K562 (cell line): ENCODE data around the gene FBXO11. TPM values are rescaled to one million over a fixed set of nuclear protein-coding genes. Genes with fewer than 3 reads are reported as not detected.

ENCODE experiments used
- CEBPG ChIP-seq, 3 experiments: fragments of 200-800 bp in 1 of 3; sonication (Bioruptor generic) in 1 of 3; sonication (generic) in 1 of 3; formaldehyde crosslinking in 1 of 3; IDR thresholded peaks in 2 of 3; conservative IDR thresholded peaks in 1 of 3; 2 replicates each; pipeline versions ENCODE4 v1.6.1 to v1.8.0; 2016 to 2022; ENCODE audit warnings: missing compliant biosample characterization in 2 of 3, missing genetic modification characterization in 2 of 3, mild to moderate bottlenecking in 1 of 3, missing genetic modification reagents in 1 of 3
- CXXC5 ChIP-seq: fragments of 250-450 bp; sonication (Bioruptor Pico); IDR thresholded peaks from 2 replicates; pipeline ENCODE4 v1.8.0; 2022; ENCODE audit warnings: inconsistent platforms, mild to moderate bottlenecking, moderate library complexity
- DDX20 ChIP-seq: fragments of 450-650 bp; IDR thresholded peaks from 2 replicates; pipeline ENCODE4 v1.6.1; 2016; ENCODE audit warnings: missing genetic modification characterization, low read depth, mild to moderate bottlenecking, missing compliant biosample characterization, moderate library complexity
- HDAC2 ChIP-seq: fragments of 450-650 bp; IDR thresholded peaks from 2 replicates; pipeline ENCODE4 v1.6.1; 2016; ENCODE audit warnings: mild to moderate bottlenecking
- HNRNPUL1 ChIP-seq: fragments of 200-400 bp; formaldehyde crosslinking; IDR thresholded peaks from 2 replicates; pipeline ENCODE4 v1.6.1; 2017; ENCODE audit warnings: low read length
- MCM2 ChIP-seq: fragments of 450-650 bp; IDR thresholded peaks from 2 replicates; pipeline ENCODE4 v1.6.1; 2017; ENCODE audit warnings: low read depth, mild to moderate bottlenecking
- MTA3 ChIP-seq: fragments of 450-650 bp; formaldehyde crosslinking; IDR thresholded peaks from 2 replicates; pipeline ENCODE4 v1.6.1; 2017; ENCODE audit warnings: mild to moderate bottlenecking, borderline replicate concordance
- NRF1 ChIP-seq, 2 experiments: fragments of 450-650 bp; IDR thresholded peaks in 1 of 2; conservative IDR thresholded peaks in 1 of 2; 2 replicates each; pipeline ENCODE4 v1.6.1; 2014; ENCODE audit warnings: mild to moderate bottlenecking in 2 of 2
- PBX2 ChIP-seq, 2 experiments: IDR thresholded peaks in 1 of 2; conservative IDR thresholded peaks in 1 of 2; 2 replicates each; pipeline ENCODE4 v1.6.1; 2016; ENCODE audit warnings: low read depth in 2 of 2, mild to moderate bottlenecking in 1 of 2, missing compliant biosample characterization in 1 of 2, missing genetic modification characterization in 1 of 2, moderate library complexity in 1 of 2
- PPARD ChIP-seq: fragments of 250-450 bp; sonication (Bioruptor Pico); IDR thresholded peaks from 2 replicates; pipeline ENCODE4 v1.8.0; 2022; ENCODE audit warnings: inconsistent platforms, mild to moderate bottlenecking, moderate library complexity
- RAD21 ChIP-seq, 2 experiments: fragments of 250-450 bp in 1 of 2; fragments of 450-650 bp in 1 of 2; sonication (Bioruptor Pico) in 1 of 2; formaldehyde crosslinking in 1 of 2; IDR thresholded peaks in 1 of 2; conservative IDR thresholded peaks in 1 of 2; 2 replicates each; pipeline versions ENCODE4 v1.4.0 to v1.8.0; 2020 to 2022; ENCODE audit warnings: mild to moderate bottlenecking in 2 of 2, moderate library complexity in 1 of 2
- RHOXF2B ChIP-seq: fragments of 250-450 bp; sonication (Bioruptor Pico); conservative IDR thresholded peaks from 2 replicates; pipeline ENCODE4 v1.5.1; 2021
- TAL1 ChIP-seq: fragments of 450-650 bp; IDR thresholded peaks from 2 replicates; pipeline ENCODE4 v1.6.1; 2016; ENCODE audit warnings: mild to moderate bottlenecking
- TEAD4 ChIP-seq, 2 experiments: sonication (generic) in 1 of 2; formaldehyde crosslinking in 1 of 2; IDR thresholded peaks; 2 replicates each; pipeline versions ENCODE4 v1.6.1 to v1.8.0; 2012 to 2022; ENCODE audit warnings: borderline replicate concordance in 1 of 2, inconsistent platforms in 1 of 2, low read length in 1 of 2, mild to moderate bottlenecking in 1 of 2, missing genetic modification reagents in 1 of 2
- ZKSCAN8 ChIP-seq: fragments of 200-800 bp; sonication (Bioruptor generic); IDR thresholded peaks from 2 replicates; pipeline ENCODE4 v1.6.1; 2016; ENCODE audit warnings: missing genetic modification characterization, missing compliant biosample characterization
- ZNF184 ChIP-seq: sonication (generic); formaldehyde crosslinking; IDR thresholded peaks from 2 replicates; pipeline ENCODE4 v1.5.0; 2020; ENCODE audit warnings: missing genetic modification reagents
- ZNF589 ChIP-seq: fragments of 200-800 bp; sonication (Bioruptor generic); IDR thresholded peaks from 2 replicates; pipeline ENCODE4 v1.6.1; 2016; ENCODE audit warnings: low read depth, missing genetic modification characterization, missing compliant biosample characterization
- ZNF77 ChIP-seq: fragments of 250-450 bp; sonication (Bioruptor Pico); IDR thresholded peaks from 2 replicates; pipeline ENCODE4 v1.5.0; 2020
- ZSCAN29 ChIP-seq: fragments of 450-650 bp; IDR thresholded peaks from 2 replicates; pipeline ENCODE4 v1.6.1; 2017
- polyA plus RNA-seq, 8 experiments: library from polyadenylated mRNA; depleted of rRNA in 4 of 8; stranded (reverse) in 5 of 8; unstranded in 3 of 8; fragments of >200 nt; fragmentation: Nextera tagmentation in 2 of 8; fragmentation: Illumina TruSeq in 1 of 8; extraction: Ambion mirVana in 2 of 8; extraction: Trizol in 1 of 8; gene quantifications; 2 replicates each; pipeline versions ENCODE4 v1.2.1 to v1.2.3, GENCODE V29; 2011 to 2014; ENCODE audit warnings: inconsistent platforms in 1 of 8, missing spikeins in 1 of 8
- total RNA-seq, 7 experiments: library from RNA; depleted of rRNA in 6 of 7; stranded (reverse); fragments of >200 nt in 6 of 7; fragmentation: Illumina TruSeq in 2 of 7; extraction: Trizol in 2 of 7; gene quantifications; 2 replicates each; pipeline versions ENCODE4 v1.2.1 to v1.2.3, GENCODE V29; 2011 to 2021; ENCODE audit warnings: low replicate concordance in 1 of 7
- TF ChIP-seq, protein P1 (sequence below): fragments of 250-450 bp; sonication (Bioruptor Pico); IDR thresholded peaks from 2 replicates; pipeline ENCODE4 v1.9.0; 2021; ENCODE audit warnings: mild to moderate bottlenecking
- TF ChIP-seq, protein P2 (sequence below): sonication (generic); formaldehyde crosslinking; IDR thresholded peaks from 2 replicates; pipeline ENCODE4 v1.8.0; 2022; ENCODE audit warnings: missing genetic modification reagents, mild to moderate bottlenecking, borderline replicate concordance
- TF ChIP-seq, protein P3 (sequence below): fragments of 450-650 bp; formaldehyde crosslinking; IDR thresholded peaks from 2 replicates; pipeline ENCODE4 v1.4.0; 2022; ENCODE audit warnings: mild to moderate bottlenecking, moderate library complexity

FBXO11 gene
- total and polyA plus RNA-seq, 9 of the 15 experiments (the other 6 are each of a cell fraction or from before 2014, with no cell fraction given), result 8.8 to 44.5 (median 24.1) TPM

- TF ChIP-seq ZNF589 (CRISPR knock-in tag), result no peak
- TF ChIP-seq, protein P1, sequence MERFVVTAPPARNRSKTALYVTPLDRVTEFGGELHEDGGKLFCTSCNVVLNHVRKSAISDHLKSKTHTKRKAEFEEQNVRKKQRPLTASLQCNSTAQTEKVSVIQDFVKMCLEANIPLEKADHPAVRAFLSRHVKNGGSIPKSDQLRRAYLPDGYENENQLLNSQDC, result no peak
- TF ChIP-seq PPARD (CRISPR knock-in tag), result no peak
- TF ChIP-seq PBX2 (CRISPR knock-in tag; IDR thresholded peaks at IDR 0.05; ENCODE audit: low read depth), result no peak
- TF ChIP-seq PBX2 (tag; conservative IDR thresholded peaks at IDR 0.05; ENCODE audit: low read depth), result 0 out of 2 replicates have a peak, but pooled peaks have one; percentile 9
- TF ChIP-seq TAL1, result no peak
- TF ChIP-seq, protein P2, sequence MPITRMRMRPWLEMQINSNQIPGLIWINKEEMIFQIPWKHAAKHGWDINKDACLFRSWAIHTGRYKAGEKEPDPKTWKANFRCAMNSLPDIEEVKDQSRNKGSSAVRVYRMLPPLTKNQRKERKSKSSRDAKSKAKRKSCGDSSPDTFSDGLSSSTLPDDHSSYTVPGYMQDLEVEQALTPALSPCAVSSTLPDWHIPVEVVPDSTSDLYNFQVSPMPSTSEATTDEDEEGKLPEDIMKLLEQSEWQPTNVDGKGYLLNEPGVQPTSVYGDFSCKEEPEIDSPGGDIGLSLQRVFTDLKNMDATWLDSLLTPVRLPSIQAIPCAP, result no peak
- TF ChIP-seq HDAC2, result peak; percentile 81; the same call in 1 of the 2 replicates
- peak; percentile 17; the same call in 1 of the 2 replicates for TF ChIP-seq MTA3
- TF ChIP-seq ZKSCAN8 (CRISPR knock-in tag), result 0 out of 2 replicates have a peak, but pooled peaks have one; percentile 65
- no peak for TF ChIP-seq ZNF77 (CRISPR knock-in tag)
- no peak for TF ChIP-seq RHOXF2B
- no peak for TF ChIP-seq NRF1 (conservative IDR thresholded peaks at IDR 0.05 in 1 of 2, IDR thresholded peaks at IDR 0.05 in 1 of 2)
- no peak for TF ChIP-seq ZNF184 (CRISPR knock-in tag)
- no peak for TF ChIP-seq ZSCAN29
- TF ChIP-seq TEAD4 (IDR thresholded peaks at IDR 0.05; ENCODE audit: low read length), result peak; percentile 17; the same call in 1 of the 2 replicates
- no peak for TF ChIP-seq TEAD4 (CRISPR knock-in tag; IDR thresholded peaks at IDR 0.05; ENCODE audit: borderline replicate concordance)
- TF ChIP-seq CEBPG (CRISPR knock-in tag; IDR thresholded peaks at IDR 0.05), result peak; percentile 49; the same call in 1 of the 2 replicates
- peak; percentile 61 to 71 for TF ChIP-seq CEBPG (tag; conservative IDR thresholded peaks at IDR 0.05 in 1 of 2, IDR thresholded peaks at IDR 0.05 in 1 of 2)
- TF ChIP-seq MCM2, result no peak
- TF ChIP-seq DDX20 (tag), result no peak
- TF ChIP-seq HNRNPUL1, result no peak
- TF ChIP-seq CXXC5 (CRISPR knock-in tag), result 0 out of 2 replicates have a peak, but pooled peaks have one; percentile 7
- TF ChIP-seq, protein P3, sequence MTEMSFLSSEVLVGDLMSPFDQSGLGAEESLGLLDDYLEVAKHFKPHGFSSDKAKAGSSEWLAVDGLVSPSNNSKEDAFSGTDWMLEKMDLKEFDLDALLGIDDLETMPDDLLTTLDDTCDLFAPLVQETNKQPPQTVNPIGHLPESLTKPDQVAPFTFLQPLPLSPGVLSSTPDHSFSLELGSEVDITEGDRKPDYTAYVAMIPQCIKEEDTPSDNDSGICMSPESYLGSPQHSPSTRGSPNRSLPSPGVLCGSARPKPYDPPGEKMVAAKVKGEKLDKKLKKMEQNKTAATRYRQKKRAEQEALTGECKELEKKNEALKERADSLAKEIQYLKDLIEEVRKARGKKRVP (CRISPR knock-in tag), result peak; percentile 83
- peak; percentile 57 for TF ChIP-seq RAD21 (CRISPR knock-in tag; conservative IDR thresholded peaks at IDR 0.05 in 1 of 2, IDR thresholded peaks at IDR 0.05 in 1 of 2)
These were observed 912 bp upstream of the FBXO11 start (continued) for GRCh38 chr2:47907039-47907781.
